GM10248 (cell line): ENCODE data around the gene DLK1.

Source experiments
- CTCF ChIA-PET: fragments of 300-600 bp; sonication (Branson Sonifier 250); formaldehyde crosslinking; extraction: SDS; loops from one replicate; lab custom pipeline; 2021; ENCODE audit warnings: antibody characterized with exemption; lab: Yijun Ruan, JAX
- POLR2A ChIA-PET: fragments of 350-650 bp; sonication (Branson Sonifier 250); formaldehyde crosslinking; extraction: SDS; loops from one replicate; lab custom pipeline; 2020; ENCODE audit warnings: antibody characterized with exemption; lab: Yijun Ruan, JAX
- DNase-seq: peaks from one replicate; pipeline ENCODE4 v3.0.0; 2012; ENCODE audit errors: extremely low spot score
- CTCF ChIP-seq: IDR thresholded peaks from 2 replicates; pipeline ENCODE4 v1.5.1; 2012; ENCODE audit warnings: mild to moderate bottlenecking, low read depth; ENCODE audit errors: extremely low read depth, missing control alignments, control extremely low read depth

DLK1 gene

GRCh38 chr14:100696590-100696989 lies 30.1 kb upstream of the DLK1 start:
- TF ChIP-seq CTCF, result no peak
- POLR2A ChIA-PET, result no interaction called here
- CTCF ChIA-PET, result interaction anchor here (1.0 kb wide), 1 partner anchor 20 kb away, joined by 3 read pairs; no protein-coding TSS in a partner anchor
- no peak for DNase-seq

GRCh38 chr14:100698066-100698465 lies 28.6 kb upstream of the DLK1 start:
- DNase-seq, result no peak
- ChIA-PET POLR2A (no interaction called here), CTCF (interaction anchor here (0.9 kb wide), 1 partner anchor 52 kb away, joined by 3 read pairs; no protein-coding TSS in a partner anchor)
- no peak for TF ChIP-seq CTCF

- ChIA-PET POLR2A (interaction anchor here (0.7 kb wide), 1 partner anchor 40 kb away, joined by 7 read pairs; no protein-coding TSS in a partner anchor), CTCF (interaction anchor here (3.0 kb wide), 1 partner anchor 12 kb away, joined by 9 read pairs; no protein-coding TSS in a partner anchor)
- no peak for TF ChIP-seq CTCF
- no peak for DNase-seq
Observed at GRCh38 chr14:100698666-100699448, 27.8 kb upstream of the DLK1 start.

- DNase-seq, result no peak
- no peak for TF ChIP-seq CTCF
- ChIA-PET POLR2A (no interaction called here), CTCF (interaction anchor here (1.0 to 3.0 kb wide), 5 partner anchors 10 to 56 kb away, joined by 3 to 9 read pairs (median 3); no protein-coding TSS in a partner anchor)
Observed at GRCh38 chr14:100701314-100701713, 25.4 kb upstream of the DLK1 start.

- ChIA-PET POLR2A (no interaction called here), CTCF (no interaction called here)
- TF ChIP-seq CTCF, result no peak
- no peak for DNase-seq
Observed at GRCh38 chr14:100702590-100702989, 24.1 kb upstream of the DLK1 start.

- DNase-seq, result no peak
- POLR2A ChIA-PET, result no interaction called here
- no peak for TF ChIP-seq CTCF
- CTCF ChIA-PET, result no interaction called here
Observed at GRCh38 chr14:100703386-100704220, 23.1 kb upstream of the DLK1 start.
